ENCODE results near the gene CCDC27.
"Not testable (repeated sequence)": the region's sequence is repeated elsewhere in the genome, so short reads cannot be mapped to it uniquely, and the experiment has no call there.

GRCh38 chr1:3748316-3748900, 3.8 kb upstream of the CCDC27 start:
- not testable (repeated sequence) for TF ChIP-seq SUZ12 (IDR thresholded peaks at IDR 0.05; ENCODE audit: extremely low read depth, insufficient read depth, insufficient read length); YY1 (IDR thresholded peaks at IDR 0.05; ENCODE audit: insufficient read depth, insufficient read length)

Measured in NT2/D1 (cell line).